HG03571 (cell line): ENCODE results near the gene MUC16.

Experiments used
- ATAC-seq: cut with Tn5 transposase; IDR thresholded peaks from one replicate; pipeline ENCODE4 v1.9.1; 2021; ENCODE audit not compliant: unreplicated experiment

MUC16 gene

GRCh38 chr19:9009431-9009830 lies 778 bp downstream of the MUC16 start:
- ATAC-seq: no peak

GRCh38 chr19:9008667-9009066 lies 1.5 kb downstream of the MUC16 start:
- no peak for ATAC-seq

DNA sequence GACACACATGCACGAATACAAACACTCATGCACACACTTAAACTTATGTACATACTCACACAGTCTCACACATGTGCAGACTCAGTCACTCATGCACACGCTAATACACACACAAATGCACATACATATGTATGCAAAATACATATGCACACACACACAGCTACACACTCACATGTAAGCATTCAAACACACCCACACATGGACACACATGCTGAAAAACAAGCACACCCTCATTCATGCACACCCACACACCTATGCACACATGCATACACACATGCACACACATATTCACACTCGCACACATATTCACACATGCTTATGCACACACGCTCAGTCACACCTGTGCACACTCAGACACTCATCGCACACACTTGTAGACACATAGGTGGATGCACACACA lies 9.3 kb downstream of the MUC16 start:
- no peak for ATAC-seq

DNA sequence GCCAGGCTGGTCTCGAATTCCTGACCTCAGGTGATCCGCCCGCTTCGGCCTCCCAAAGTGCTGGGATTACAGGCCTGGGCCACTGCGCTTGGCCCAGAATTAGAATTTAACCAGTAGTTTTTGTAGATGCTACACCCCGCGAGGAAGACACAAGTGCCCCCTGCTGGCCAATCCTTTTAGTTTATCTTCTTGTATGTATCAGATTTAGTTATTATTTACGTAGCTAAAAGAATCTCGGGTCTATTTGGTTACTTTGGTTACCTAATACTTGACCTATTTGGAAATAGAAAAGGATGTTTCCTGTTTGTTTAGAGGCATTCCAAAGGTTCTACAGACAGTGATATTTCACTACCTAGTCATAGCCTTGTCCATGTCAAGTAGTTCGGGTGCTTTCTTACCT lies 22.0 kb downstream of the MUC16 start:
- ATAC-seq: no peak

GRCh38 chr19:8986296-8986695 lies 23.9 kb downstream of the MUC16 start:
- no peak for ATAC-seq

- ATAC-seq: no peak
Observed at GRCh38 chr19:8973501-8974091, 36.6 kb downstream of the MUC16 start.

DNA sequence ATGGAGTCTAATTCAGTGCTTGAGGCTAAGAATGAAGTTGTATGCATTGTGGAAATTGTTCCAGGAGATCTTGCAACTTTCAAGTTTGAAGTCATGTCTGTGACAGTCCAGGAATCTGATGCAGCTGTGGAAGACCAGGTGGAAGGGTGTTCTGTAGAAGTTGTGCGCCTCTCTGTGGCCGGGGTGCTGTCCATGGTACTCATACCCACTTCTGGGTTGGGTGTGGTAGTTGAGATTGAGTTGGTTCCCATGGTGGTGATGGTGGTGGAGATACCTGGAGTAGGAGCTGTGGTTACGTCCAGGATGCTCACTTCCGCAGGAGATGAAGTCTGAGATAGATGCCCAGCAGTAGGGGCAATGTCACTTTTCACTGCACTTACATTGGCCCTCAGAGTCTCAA lies 44.3 kb downstream of the MUC16 start:
- no peak for ATAC-seq
